ENCODE results near the gene RUNX2.

The RUNX2 gene

GRCh38 chr6:45469663-45470062 lies 141.5 kb downstream of the RUNX2 start:
- H3K36me3 ChIP-seq (ENCODE audit: insufficient read depth, low read length) = no peaks in the 10 kb centered on the region
- no peaks in the 10 kb centered on the region for H3K9me3 ChIP-seq (ENCODE audit: low read length)
- no peaks in the 10 kb centered on the region for H3K27me3 ChIP-seq (ENCODE audit: insufficient read depth, low read length)
- TF ChIP-seq CTCF (IDR thresholded peaks at IDR 0.05; ENCODE audit: low read length) (no peak), EZH2 (IDR thresholded peaks at IDR 0.05; ENCODE audit: borderline replicate concordance, low read length) (no peak)
- no peaks in the 10 kb centered on the region for H4K20me1 ChIP-seq (ENCODE audit: insufficient read depth, low read length)
- H3K79me2 ChIP-seq (ENCODE audit: insufficient read depth, low read length) = no peaks in the 10 kb centered on the region
- H3K27ac ChIP-seq (ENCODE audit: low read depth, low read length, poor library complexity, severe bottlenecking) = no peak overlapping the region
- H3K4me1 ChIP-seq (ENCODE audit: insufficient read depth, low read length, severe bottlenecking) = no peaks in the 10 kb centered on the region
- H2AFZ ChIP-seq (ENCODE audit: low read length) = no peak overlapping the region
- H3K9me2 ChIP-seq (ENCODE audit: low read depth, low read length) = no peaks in the 10 kb centered on the region
- no peak overlapping the region for H3K4me3 ChIP-seq (ENCODE audit: low read depth, low read length, poor library complexity, severe bottlenecking)
- no peak overlapping the region for H3K9ac ChIP-seq (ENCODE audit: low read length)
- no peaks in the 10 kb centered on the region for H3F3A ChIP-seq (ENCODE audit: insufficient read depth, low read length)
- no peak overlapping the region for H3K4me2 ChIP-seq (ENCODE audit: low read length)

DNA sequence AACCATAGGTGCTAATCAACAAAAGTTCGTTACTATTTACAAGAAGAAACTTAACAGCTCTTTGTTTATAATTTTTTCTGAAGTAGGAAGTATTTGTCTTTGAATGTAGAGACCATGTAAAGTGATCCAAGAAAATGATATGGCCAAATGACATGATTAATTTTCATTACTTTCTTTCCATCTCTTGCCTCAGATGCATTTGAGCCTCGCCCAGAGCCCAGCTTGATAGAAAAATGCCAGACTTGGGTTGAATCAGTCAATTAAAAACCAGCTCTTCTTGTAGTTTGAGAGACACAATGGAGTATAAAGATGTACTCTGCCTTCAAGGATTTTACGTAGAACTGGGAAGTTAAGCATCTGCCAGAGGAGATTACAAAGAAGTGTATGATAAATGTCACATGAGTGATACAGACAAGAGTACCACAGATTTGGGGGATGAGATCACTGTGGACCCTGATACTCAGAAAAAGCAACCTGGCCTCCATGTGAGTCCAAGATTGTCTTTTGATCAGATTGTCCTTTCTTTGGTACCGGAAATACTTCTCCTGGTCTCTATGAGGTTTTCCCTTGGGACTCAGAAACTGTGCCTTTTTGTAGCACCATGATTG lies 142.1 kb downstream of the RUNX2 start:
- no peaks in the 10 kb centered on the region for H3F3A ChIP-seq (ENCODE audit: insufficient read depth, low read length)
- H3K4me1 ChIP-seq (ENCODE audit: insufficient read depth, low read length, severe bottlenecking) = no peaks in the 10 kb centered on the region
- no peaks in the 10 kb centered on the region for H3K79me2 ChIP-seq (ENCODE audit: insufficient read depth, low read length)
- no peak overlapping the region for H3K9ac ChIP-seq (ENCODE audit: low read length)
- no peak overlapping the region for H3K4me3 ChIP-seq (ENCODE audit: low read depth, low read length, poor library complexity, severe bottlenecking)
- H3K27me3 ChIP-seq (ENCODE audit: insufficient read depth, low read length) = no peaks in the 10 kb centered on the region
- H3K27ac ChIP-seq (ENCODE audit: low read depth, low read length, poor library complexity, severe bottlenecking) = no peak overlapping the region
- H4K20me1 ChIP-seq (ENCODE audit: insufficient read depth, low read length) = no peaks in the 10 kb centered on the region
- no peaks in the 10 kb centered on the region for H3K36me3 ChIP-seq (ENCODE audit: insufficient read depth, low read length)
- H3K4me2 ChIP-seq (ENCODE audit: low read length) = no peak overlapping the region
- H3K9me2 ChIP-seq (ENCODE audit: low read depth, low read length) = no peaks in the 10 kb centered on the region
- no peaks in the 10 kb centered on the region for H3K9me3 ChIP-seq (ENCODE audit: low read length)
- no peak overlapping the region for H2AFZ ChIP-seq (ENCODE audit: low read length)
- TF ChIP-seq CTCF (IDR thresholded peaks at IDR 0.05; ENCODE audit: low read length) (no peak), EZH2 (IDR thresholded peaks at IDR 0.05; ENCODE audit: borderline replicate concordance, low read length) (no peak)

DNA sequence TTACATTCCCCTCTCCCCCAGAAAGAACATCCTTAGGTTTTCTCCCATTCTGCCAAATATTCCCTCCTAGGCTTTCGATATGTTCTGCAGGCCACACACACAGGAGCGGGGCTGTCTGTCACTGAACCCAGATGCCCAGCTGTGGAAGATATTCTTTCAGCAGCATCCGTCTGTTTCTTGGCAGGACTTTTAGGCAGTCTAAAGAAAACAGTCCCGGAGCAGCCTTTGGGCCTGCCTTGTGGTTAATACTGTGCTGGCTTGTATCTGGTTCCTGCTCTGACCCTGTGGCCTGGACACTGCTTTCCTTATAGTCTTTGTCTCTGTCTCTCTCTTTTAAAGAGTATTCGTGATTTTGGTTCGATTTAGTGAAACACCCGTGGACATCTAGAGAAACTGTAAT lies 144.3 kb downstream of the RUNX2 start:
- Histone ChIP-seq H3K4me3 (ENCODE audit: low read depth, low read length, poor library complexity, severe bottlenecking) (no peak overlapping the region), H4K20me1 (ENCODE audit: insufficient read depth, low read length) (no peaks in the 10 kb centered on the region), H3K4me1 (ENCODE audit: insufficient read depth, low read length, severe bottlenecking) (no peaks in the 10 kb centered on the region), H2AFZ (ENCODE audit: low read length) (no peak overlapping the region), H3K9me3 (ENCODE audit: low read length) (no peaks in the 10 kb centered on the region), H3K36me3 (ENCODE audit: insufficient read depth, low read length) (no peaks in the 10 kb centered on the region), H3K9me2 (ENCODE audit: low read depth, low read length) (no peaks in the 10 kb centered on the region), H3K4me2 (ENCODE audit: low read length) (no peak overlapping the region), H3K27ac (ENCODE audit: low read depth, low read length, poor library complexity, severe bottlenecking) (no peak overlapping the region), H3K79me2 (ENCODE audit: insufficient read depth, low read length) (no peaks in the 10 kb centered on the region), H3K27me3 (ENCODE audit: insufficient read depth, low read length) (no peaks in the 10 kb centered on the region), H3F3A (ENCODE audit: insufficient read depth, low read length) (no peaks in the 10 kb centered on the region), H3K9ac (ENCODE audit: low read length) (no peak overlapping the region)
- TF ChIP-seq CTCF (IDR thresholded peaks at IDR 0.05; ENCODE audit: low read length) = no peak
- TF ChIP-seq EZH2 (IDR thresholded peaks at IDR 0.05; ENCODE audit: borderline replicate concordance, low read length) = no peak

Data from OCI-LY1 (cell line).